ENCODE data around the gene AQP9.
A peak's percentile ranks its signal among the peaks of the same experiment; 100 is the strongest.

- TF ChIP-seq, protein P1, sequence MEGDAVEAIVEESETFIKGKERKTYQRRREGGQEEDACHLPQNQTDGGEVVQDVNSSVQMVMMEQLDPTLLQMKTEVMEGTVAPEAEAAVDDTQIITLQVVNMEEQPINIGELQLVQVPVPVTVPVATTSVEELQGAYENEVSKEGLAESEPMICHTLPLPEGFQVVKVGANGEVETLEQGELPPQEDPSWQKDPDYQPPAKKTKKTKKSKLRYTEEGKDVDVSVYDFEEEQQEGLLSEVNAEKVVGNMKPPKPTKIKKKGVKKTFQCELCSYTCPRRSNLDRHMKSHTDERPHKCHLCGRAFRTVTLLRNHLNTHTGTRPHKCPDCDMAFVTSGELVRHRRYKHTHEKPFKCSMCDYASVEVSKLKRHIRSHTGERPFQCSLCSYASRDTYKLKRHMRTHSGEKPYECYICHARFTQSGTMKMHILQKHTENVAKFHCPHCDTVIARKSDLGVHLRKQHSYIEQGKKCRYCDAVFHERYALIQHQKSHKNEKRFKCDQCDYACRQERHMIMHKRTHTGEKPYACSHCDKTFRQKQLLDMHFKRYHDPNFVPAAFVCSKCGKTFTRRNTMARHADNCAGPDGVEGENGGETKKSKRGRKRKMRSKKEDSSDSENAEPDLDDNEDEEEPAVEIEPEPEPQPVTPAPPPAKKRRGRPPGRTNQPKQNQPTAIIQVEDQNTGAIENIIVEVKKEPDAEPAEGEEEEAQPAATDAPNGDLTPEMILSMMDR (IDR thresholded peaks at IDR 0.05), result peak; percentile 81
- TF ChIP-seq POLR2AphosphoS5 (IDR thresholded peaks at IDR 0.05; ENCODE audit: low read depth, low read length) (no peak), REST (IDR thresholded peaks at IDR 0.05; ENCODE audit: insufficient read depth in 1 of 2, low read depth in 2 of 2, low read length in 1 of 2) (no peak)
Measured at GRCh38 chr15:58221591-58222241, 83.5 kb downstream of the AQP9 start.

All from Panc1 (cell line).